ENCODE measurements around the gene CFAP52.
"Not testable (repeated sequence)": the region's sequence is repeated elsewhere in the genome, so short reads cannot be mapped to it uniquely, and the experiment has no call there.

Gene CFAP52

GRCh38 chr17:9658593-9659211 lies 82.3 kb downstream of the CFAP52 start:
- H3K4me3 ChIP-seq (ENCODE audit: low read depth, low read length) = no peak overlapping the region
- TF ChIP-seq, protein P1, sequence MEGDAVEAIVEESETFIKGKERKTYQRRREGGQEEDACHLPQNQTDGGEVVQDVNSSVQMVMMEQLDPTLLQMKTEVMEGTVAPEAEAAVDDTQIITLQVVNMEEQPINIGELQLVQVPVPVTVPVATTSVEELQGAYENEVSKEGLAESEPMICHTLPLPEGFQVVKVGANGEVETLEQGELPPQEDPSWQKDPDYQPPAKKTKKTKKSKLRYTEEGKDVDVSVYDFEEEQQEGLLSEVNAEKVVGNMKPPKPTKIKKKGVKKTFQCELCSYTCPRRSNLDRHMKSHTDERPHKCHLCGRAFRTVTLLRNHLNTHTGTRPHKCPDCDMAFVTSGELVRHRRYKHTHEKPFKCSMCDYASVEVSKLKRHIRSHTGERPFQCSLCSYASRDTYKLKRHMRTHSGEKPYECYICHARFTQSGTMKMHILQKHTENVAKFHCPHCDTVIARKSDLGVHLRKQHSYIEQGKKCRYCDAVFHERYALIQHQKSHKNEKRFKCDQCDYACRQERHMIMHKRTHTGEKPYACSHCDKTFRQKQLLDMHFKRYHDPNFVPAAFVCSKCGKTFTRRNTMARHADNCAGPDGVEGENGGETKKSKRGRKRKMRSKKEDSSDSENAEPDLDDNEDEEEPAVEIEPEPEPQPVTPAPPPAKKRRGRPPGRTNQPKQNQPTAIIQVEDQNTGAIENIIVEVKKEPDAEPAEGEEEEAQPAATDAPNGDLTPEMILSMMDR (IDR thresholded peaks at IDR 0.05; ENCODE audit: low read depth, low read length, missing control alignments) = no peak
- in situ Hi-C loops (cut with HindIII; ENCODE audit: low sequenced_read_pairs) = no loop called here
- peak; percentile 76 for DNase-seq (ENCODE audit: low read depth)

DNA sequence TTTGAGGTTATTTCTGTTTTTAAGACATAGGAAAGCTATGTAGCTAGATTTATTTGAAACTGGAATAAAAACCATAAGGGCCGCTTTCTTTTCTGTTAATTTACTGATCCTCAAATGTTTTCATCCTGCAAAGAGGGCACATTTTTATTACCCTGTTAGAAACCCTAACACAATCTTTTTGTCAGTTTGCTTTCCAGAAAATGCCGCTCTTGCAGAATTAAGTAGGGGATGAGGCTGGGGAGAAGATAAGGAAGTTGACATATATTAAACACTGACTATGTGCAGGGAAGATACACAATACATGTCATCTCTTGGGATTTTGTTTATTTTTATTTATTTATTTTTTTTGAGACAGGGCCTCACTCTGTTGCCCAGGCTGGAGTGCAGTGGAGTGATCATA lies 84.6 kb downstream of the CFAP52 start:
- no peak overlapping the region for H3K4me3 ChIP-seq (ENCODE audit: low read depth, low read length)
- DNase-seq (ENCODE audit: low read depth) = no peak
- TF ChIP-seq, protein P1 (IDR thresholded peaks at IDR 0.05; ENCODE audit: low read depth, low read length, missing control alignments) = no peak
- in situ Hi-C loops (cut with HindIII; ENCODE audit: low sequenced_read_pairs) = no loop called here

GRCh38 chr17:9663511-9663910 lies 87.1 kb downstream of the CFAP52 start:
- H3K4me3 ChIP-seq (ENCODE audit: low read depth, low read length); DNase-seq (ENCODE audit: low read depth); in situ Hi-C loops (cut with HindIII; ENCODE audit: low sequenced_read_pairs): not testable (repeated sequence)

DNA sequence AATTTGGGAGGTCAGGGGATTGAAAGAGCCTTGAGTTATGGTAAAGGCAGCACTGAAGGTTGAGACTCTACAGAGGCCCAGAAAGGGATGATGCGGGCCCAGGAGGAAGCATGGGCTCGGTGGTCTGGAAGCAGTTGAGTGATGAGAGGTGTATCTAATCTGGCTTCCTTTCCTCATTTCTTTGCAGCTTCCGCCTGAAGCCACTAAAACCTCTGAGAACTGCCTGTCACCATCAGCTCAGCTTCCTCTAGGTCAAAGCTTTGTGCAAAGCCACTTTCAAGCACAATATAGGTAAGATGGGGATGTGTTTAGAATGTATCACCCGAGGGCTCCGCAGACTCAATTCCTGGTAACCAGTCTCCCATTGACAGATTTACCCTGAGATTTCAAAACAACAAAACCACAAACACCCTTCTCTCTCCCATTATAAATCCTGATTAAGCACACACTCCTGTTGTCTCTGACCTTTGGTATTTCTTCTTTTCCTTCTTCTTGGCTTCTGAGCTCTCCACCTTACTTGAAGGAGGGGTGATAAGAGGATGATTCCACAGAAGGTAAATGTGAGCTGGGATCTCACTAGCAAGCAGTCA lies 90.1 kb downstream of the CFAP52 start:
- DNase-seq (ENCODE audit: low read depth) = no peak
- TF ChIP-seq, protein P1 (IDR thresholded peaks at IDR 0.05; ENCODE audit: low read depth, low read length, missing control alignments) = no peak
- H3K4me3 ChIP-seq (ENCODE audit: low read depth, low read length) = no peak overlapping the region
- in situ Hi-C loops (cut with HindIII; ENCODE audit: low sequenced_read_pairs) = no loop called here

- H3K4me3 ChIP-seq (ENCODE audit: low read depth, low read length) = no peak overlapping the region
- in situ Hi-C loops (cut with HindIII; ENCODE audit: low sequenced_read_pairs) = no loop called here
- TF ChIP-seq, protein P1 (IDR thresholded peaks at IDR 0.05; ENCODE audit: low read depth, low read length, missing control alignments) = no peak
- peak; percentile 80 for DNase-seq (ENCODE audit: low read depth)
These were observed 92.1 kb downstream of the CFAP52 start for GRCh38 chr17:9668517-9668916.

- TF ChIP-seq, protein P1 (IDR thresholded peaks at IDR 0.05; ENCODE audit: low read depth, low read length, missing control alignments) = no peak
- DNase-seq (ENCODE audit: low read depth) = no peak
- in situ Hi-C loops (cut with HindIII; ENCODE audit: low sequenced_read_pairs) = no loop called here
- no peak overlapping the region for H3K4me3 ChIP-seq (ENCODE audit: low read depth, low read length)
These were observed 93.1 kb downstream of the CFAP52 start for GRCh38 chr17:9669551-9670008.

DNA sequence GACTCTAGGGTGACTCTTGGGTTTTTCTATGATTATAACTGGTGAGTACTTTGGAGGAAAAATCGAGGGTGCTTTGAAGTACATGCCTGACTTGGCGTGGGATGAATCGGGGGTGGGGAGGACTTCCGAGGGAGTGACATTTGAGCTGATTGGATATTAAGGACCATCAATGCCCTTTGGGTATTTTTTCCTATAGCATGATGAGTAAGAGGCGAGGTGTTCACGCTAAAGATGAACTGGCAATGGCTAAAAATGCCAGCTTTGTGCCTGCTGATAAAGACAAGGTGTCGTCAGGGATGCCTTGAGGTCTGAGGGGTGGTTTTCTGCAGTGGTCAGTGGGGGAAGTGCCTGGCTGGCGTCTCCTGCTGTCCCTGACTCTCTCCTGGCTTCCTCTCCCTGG lies 94.2 kb downstream of the CFAP52 start:
- DNase-seq (ENCODE audit: low read depth) = no peak
- in situ Hi-C loops (cut with HindIII; ENCODE audit: low sequenced_read_pairs) = no loop called here

More for the DNA sequence above, 94.2 kb downstream of the CFAP52 start:
- TF ChIP-seq, protein P1 (IDR thresholded peaks at IDR 0.05; ENCODE audit: low read depth, low read length, missing control alignments) = no peak
- H3K4me3 ChIP-seq (ENCODE audit: low read depth, low read length) = no peak overlapping the region

Measured in astrocyte of the cerebellum (primary cell).